ENCODE measurements around the gene NCOA5.

Gene NCOA5

GRCh38 chr20:46055269-46055668 is 34.5 kb downstream of the NCOA5 start:
- Mint-ChIP-seq H3K27ac (no peak overlapping the region), H3K4me1 (ENCODE audit: low read depth) (peaks cover 12% of the 10 kb centered on the region)

GRCh38 chr20:46054606-46055005 is 35.2 kb downstream of the NCOA5 start:
- Mint-ChIP-seq H3K27ac (no peak overlapping the region), H3K4me1 (ENCODE audit: low read depth) (peaks cover 8% of the 10 kb centered on the region), H3K9me3 (no peaks in the 10 kb centered on the region), H3K27me3 (ENCODE audit: low read depth) (peaks cover 48% of the 10 kb centered on the region), H3K36me3 (ENCODE audit: low read depth) (peaks cover 3% of the 10 kb centered on the region), H3K4me3 (no peak overlapping the region)

More at GRCh38 chr20:46055269-46055668, 34.5 kb downstream of the NCOA5 start:
- no peaks in the 10 kb centered on the region for H3K9me3 Mint-ChIP-seq
- H3K27me3 Mint-ChIP-seq (ENCODE audit: low read depth), result peaks cover 48% of the 10 kb centered on the region
- peaks cover 8% of the 10 kb centered on the region for H3K36me3 Mint-ChIP-seq (ENCODE audit: low read depth)
- no peak overlapping the region for H3K4me3 Mint-ChIP-seq

DNA sequence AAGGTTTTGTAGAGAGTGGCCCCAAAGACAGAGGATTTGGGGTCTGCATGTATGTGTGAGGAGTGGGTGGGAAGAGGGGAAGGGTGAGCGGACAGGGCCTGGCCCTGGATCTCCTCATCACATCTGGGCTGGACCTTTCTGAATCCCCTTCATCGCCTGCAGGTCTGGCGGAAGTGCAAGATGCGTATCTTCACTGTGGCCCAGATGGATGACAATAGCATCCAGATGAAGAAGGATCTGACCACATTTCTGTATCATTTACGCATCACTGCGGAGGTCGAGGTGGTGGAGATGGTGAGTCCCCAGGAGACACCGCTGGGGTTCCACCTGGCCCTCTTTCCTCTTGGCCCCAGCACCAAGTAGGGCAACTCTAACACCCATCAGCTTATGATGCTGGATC is 36.3 kb downstream of the NCOA5 start:
- Mint-ChIP-seq H3K9me3 (no peaks in the 10 kb centered on the region), H3K4me3 (no peak overlapping the region), H3K27me3 (ENCODE audit: low read depth) (peaks cover 46% of the 10 kb centered on the region), H3K4me1 (ENCODE audit: low read depth) (peaks cover 1% of the 10 kb centered on the region), H3K27ac (no peak overlapping the region), H3K36me3 (ENCODE audit: low read depth) (no peaks in the 10 kb centered on the region)

DNA sequence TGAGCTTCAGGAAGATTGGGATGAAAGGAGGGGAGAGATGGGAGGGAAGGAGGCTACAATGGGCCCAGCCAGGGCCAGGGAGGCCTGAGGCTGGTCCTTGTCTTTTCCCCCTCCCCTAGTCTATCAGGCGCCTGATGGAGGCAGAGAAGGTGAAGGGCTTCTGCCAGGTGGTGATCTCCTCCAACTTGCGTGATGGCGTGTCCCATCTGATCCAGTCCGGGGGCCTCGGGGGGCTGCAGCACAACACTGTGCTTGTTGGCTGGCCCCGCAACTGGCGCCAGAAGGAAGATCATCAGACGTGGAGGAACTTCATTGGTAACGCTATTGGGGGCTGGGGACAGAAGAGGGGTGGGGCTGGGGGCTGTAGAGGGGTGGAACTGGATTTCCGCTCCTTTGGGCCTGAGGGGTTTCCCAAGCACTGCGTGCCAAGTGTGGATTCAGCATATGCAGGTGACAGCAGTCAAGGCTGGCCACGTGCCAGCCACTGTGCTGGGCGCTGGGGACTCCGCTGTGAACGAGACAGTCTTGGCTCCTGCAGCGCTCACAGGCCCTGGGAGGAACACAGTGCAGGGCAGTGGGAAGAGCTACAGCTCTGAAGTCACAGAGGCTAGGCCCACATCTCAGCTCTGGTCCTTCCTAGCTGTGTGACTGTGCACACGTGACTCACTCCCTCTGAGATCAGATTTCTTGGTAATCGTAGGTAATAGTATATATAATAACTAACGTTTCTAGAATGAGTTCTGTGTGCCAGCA is 38.0 kb downstream of the NCOA5 start:
- no peak overlapping the region for H3K27ac Mint-ChIP-seq
- no peak overlapping the region for H3K4me3 Mint-ChIP-seq
- no peaks in the 10 kb centered on the region for H3K4me1 Mint-ChIP-seq (ENCODE audit: low read depth)
- H3K36me3 Mint-ChIP-seq (ENCODE audit: low read depth), result no peaks in the 10 kb centered on the region
- peaks cover 35% of the 10 kb centered on the region for H3K27me3 Mint-ChIP-seq (ENCODE audit: low read depth)
- H3K9me3 Mint-ChIP-seq, result no peaks in the 10 kb centered on the region

DNA sequence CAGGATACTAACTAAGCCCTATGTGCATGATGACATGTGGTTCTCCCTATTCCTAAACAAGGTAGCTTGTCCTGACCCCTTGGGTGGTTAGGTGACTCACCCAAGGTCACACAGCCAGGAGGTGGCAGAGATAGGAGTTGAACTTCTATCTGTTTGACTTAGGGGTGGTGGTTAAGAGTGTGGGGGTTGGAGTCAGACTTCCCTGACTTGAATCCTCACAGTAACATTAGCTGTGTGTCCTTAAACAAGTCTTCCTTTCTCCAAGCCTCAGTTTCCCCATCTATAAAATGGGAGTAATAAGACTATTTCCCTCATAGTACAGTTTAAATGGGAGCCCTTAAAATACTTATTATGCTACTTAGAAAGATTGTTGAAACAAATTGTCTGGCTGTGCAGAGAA is 38.9 kb downstream of the NCOA5 start:
- Mint-ChIP-seq H3K4me3 (no peak overlapping the region), H3K4me1 (ENCODE audit: low read depth) (no peaks in the 10 kb centered on the region), H3K27ac (no peak overlapping the region), H3K9me3 (no peaks in the 10 kb centered on the region), H3K36me3 (ENCODE audit: low read depth) (no peaks in the 10 kb centered on the region), H3K27me3 (ENCODE audit: low read depth) (peaks cover 26% of the 10 kb centered on the region)

- Mint-ChIP-seq H3K27ac (no peak overlapping the region), H3K36me3 (ENCODE audit: low read depth) (no peaks in the 10 kb centered on the region), H3K4me1 (ENCODE audit: low read depth) (no peaks in the 10 kb centered on the region), H3K27me3 (ENCODE audit: low read depth) (peaks cover 22% of the 10 kb centered on the region), H3K9me3 (no peaks in the 10 kb centered on the region), H3K4me3 (no peak overlapping the region)
Measured at GRCh38 chr20:46050444-46050843, 39.3 kb downstream of the NCOA5 start.

- no peaks in the 10 kb centered on the region for H3K36me3 Mint-ChIP-seq (ENCODE audit: low read depth)
- no peak overlapping the region for H3K27ac Mint-ChIP-seq
- no peak overlapping the region for H3K4me3 Mint-ChIP-seq
- peaks cover 17% of the 10 kb centered on the region for H3K27me3 Mint-ChIP-seq (ENCODE audit: low read depth)
- no peaks in the 10 kb centered on the region for H3K9me3 Mint-ChIP-seq
- H3K4me1 Mint-ChIP-seq (ENCODE audit: low read depth), result no peaks in the 10 kb centered on the region
Measured at GRCh38 chr20:46049815-46050214, 39.9 kb downstream of the NCOA5 start.

- no peak overlapping the region for H3K4me3 Mint-ChIP-seq
- no peaks in the 10 kb centered on the region for H3K36me3 Mint-ChIP-seq (ENCODE audit: low read depth)
- no peaks in the 10 kb centered on the region for H3K4me1 Mint-ChIP-seq (ENCODE audit: low read depth)
- H3K27me3 Mint-ChIP-seq (ENCODE audit: low read depth), result peaks cover 12% of the 10 kb centered on the region
- H3K27ac Mint-ChIP-seq, result no peak overlapping the region
- H3K9me3 Mint-ChIP-seq, result no peaks in the 10 kb centered on the region
Measured at GRCh38 chr20:46049190-46049589, 40.6 kb downstream of the NCOA5 start.

DNA sequence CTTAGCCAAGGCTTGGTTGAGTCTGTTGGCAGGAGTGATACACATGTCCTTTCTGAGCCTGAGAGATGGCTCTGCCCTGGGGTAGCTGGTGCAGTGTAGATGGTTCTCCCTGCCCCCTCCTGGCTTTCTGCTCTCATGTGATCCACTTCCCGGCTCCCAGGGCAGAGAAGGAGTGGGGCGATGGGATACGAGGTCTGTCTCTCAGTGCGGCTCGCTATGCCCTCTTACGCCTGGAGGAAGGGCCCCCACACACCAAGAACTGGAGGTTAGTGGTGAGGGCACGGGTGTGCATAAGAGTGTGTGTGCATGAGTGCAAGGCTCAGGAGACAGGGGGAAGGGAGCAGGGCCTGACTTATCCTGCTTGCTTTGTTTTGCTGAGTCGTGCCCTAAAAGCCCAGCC is 41.9 kb downstream of the NCOA5 start:
- Mint-ChIP-seq H3K4me1 (ENCODE audit: low read depth) (no peaks in the 10 kb centered on the region), H3K9me3 (no peaks in the 10 kb centered on the region), H3K27ac (no peak overlapping the region), H3K4me3 (no peak overlapping the region), H3K27me3 (ENCODE audit: low read depth) (peaks cover 9% of the 10 kb centered on the region), H3K36me3 (ENCODE audit: low read depth) (no peaks in the 10 kb centered on the region)

- Mint-ChIP-seq H3K4me1 (ENCODE audit: low read depth) (no peaks in the 10 kb centered on the region), H3K36me3 (ENCODE audit: low read depth) (no peaks in the 10 kb centered on the region), H3K27ac (no peak overlapping the region), H3K4me3 (no peak overlapping the region), H3K9me3 (no peaks in the 10 kb centered on the region), H3K27me3 (ENCODE audit: low read depth) (peaks cover 9% of the 10 kb centered on the region)
Measured at GRCh38 chr20:46046588-46047310, 43.0 kb downstream of the NCOA5 start.

DNA sequence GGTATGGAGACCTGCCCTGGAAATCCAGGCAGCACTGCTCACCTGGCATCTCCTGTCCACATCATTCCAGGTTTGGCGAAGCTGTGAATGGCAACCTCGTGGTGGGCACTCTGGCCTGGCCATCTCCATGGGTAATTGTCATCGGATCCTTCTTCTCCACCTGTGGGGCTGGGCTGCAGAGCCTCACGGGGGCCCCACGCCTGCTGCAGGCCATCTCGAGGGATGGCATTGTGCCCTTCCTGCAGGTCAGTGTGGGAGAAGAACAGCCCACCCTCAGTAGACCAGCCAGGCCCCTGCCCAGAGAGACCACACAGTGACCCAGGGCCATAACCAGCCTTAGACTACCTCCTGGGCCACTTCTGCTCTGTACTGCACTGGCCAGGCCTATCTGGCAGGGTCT is 44.9 kb downstream of the NCOA5 start:
- no peaks in the 10 kb centered on the region for H3K4me1 Mint-ChIP-seq (ENCODE audit: low read depth)
- H3K4me3 Mint-ChIP-seq, result no peak overlapping the region
- H3K36me3 Mint-ChIP-seq (ENCODE audit: low read depth), result no peaks in the 10 kb centered on the region
- no peaks in the 10 kb centered on the region for H3K9me3 Mint-ChIP-seq
- H3K27ac Mint-ChIP-seq, result no peak overlapping the region
- H3K27me3 Mint-ChIP-seq (ENCODE audit: low read depth), result peaks cover 9% of the 10 kb centered on the region

DNA sequence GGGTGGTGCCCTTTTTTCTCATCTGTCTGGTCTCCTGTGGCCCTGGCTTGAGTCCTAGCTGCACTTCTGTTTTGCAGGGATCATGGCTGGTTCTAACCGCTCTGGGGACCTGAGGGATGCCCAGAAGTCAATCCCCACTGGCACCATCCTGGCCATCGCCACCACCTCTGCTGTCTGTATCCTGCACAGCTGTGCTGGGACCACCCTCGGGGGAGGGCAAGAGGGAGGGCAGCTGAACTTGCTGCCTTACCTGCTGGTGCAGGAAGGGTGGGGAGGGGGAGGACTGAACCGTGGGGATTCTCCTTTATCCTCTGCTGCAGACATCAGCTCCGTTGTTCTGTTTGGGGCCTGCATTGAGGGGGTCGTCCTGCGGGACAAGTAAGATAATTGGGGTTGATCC is 46.2 kb downstream of the NCOA5 start:
- peaks cover 4% of the 10 kb centered on the region for H3K27me3 Mint-ChIP-seq (ENCODE audit: low read depth)
- no peak overlapping the region for H3K4me3 Mint-ChIP-seq
- H3K9me3 Mint-ChIP-seq, result no peaks in the 10 kb centered on the region
- H3K4me1 Mint-ChIP-seq (ENCODE audit: low read depth), result no peaks in the 10 kb centered on the region
- no peak overlapping the region for H3K27ac Mint-ChIP-seq
- no peaks in the 10 kb centered on the region for H3K36me3 Mint-ChIP-seq (ENCODE audit: low read depth)

DNA sequence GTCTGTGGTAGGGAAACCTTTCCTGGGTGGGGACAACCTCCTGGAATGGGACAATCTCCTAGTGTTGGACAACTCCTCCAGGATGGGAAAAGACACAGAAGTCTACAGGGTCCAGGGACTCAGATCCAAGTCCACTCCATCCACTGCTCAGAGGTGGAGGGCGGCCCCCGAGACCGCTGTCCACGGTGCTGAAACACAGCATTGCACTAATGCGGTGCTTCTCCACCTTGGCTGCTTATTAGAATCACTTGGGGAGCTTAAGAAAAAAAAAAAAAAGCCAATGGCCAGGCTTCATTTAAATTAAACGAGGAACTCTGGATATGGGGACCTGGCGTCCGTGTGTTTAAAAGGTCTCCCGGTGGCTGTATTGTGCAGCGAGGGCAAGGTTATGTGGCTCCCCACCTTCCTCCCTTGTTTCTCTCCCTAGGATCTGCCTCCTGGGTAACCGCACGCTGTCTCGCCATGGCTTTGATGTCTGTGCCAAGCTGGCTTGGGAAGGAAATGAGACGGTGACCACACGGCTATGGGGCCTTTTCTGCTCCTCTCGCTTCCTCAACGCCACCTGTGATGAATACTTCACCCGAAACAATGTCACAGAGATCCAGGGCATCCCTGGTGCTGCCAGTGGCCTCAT is 48.7 kb downstream of the NCOA5 start:
- Mint-ChIP-seq H3K27ac (no peak overlapping the region), H3K4me3 (no peak overlapping the region), H3K27me3 (ENCODE audit: low read depth) (peaks cover 4% of the 10 kb centered on the region), H3K4me1 (ENCODE audit: low read depth) (no peaks in the 10 kb centered on the region), H3K9me3 (no peaks in the 10 kb centered on the region), H3K36me3 (ENCODE audit: low read depth) (no peaks in the 10 kb centered on the region)

DNA sequence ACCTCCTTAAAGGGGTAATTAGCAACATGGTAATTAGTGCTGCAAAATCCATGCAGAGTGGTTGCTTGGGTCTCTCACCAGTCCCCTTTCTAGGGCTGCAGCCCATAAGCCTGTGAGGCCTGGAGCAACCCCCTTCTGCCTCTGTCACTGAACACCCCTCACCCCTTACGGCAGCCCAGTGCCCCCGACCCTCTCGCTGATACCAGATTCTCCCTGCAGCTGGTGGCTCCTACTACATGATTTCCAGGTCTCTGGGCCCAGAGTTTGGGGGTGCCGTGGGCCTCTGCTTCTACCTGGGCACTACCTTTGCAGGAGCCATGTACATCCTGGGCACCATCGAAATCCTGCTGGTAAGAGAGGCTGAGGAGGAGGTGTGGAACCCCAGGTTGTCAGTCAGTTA is 52.7 kb downstream of the NCOA5 start:
- no peak overlapping the region for H3K27ac Mint-ChIP-seq
- H3K9me3 Mint-ChIP-seq, result no peaks in the 10 kb centered on the region
- H3K27me3 Mint-ChIP-seq (ENCODE audit: low read depth), result peaks cover 24% of the 10 kb centered on the region
- no peak overlapping the region for H3K4me3 Mint-ChIP-seq
- H3K4me1 Mint-ChIP-seq (ENCODE audit: low read depth), result no peaks in the 10 kb centered on the region
- H3K36me3 Mint-ChIP-seq (ENCODE audit: low read depth), result no peaks in the 10 kb centered on the region

DNA sequence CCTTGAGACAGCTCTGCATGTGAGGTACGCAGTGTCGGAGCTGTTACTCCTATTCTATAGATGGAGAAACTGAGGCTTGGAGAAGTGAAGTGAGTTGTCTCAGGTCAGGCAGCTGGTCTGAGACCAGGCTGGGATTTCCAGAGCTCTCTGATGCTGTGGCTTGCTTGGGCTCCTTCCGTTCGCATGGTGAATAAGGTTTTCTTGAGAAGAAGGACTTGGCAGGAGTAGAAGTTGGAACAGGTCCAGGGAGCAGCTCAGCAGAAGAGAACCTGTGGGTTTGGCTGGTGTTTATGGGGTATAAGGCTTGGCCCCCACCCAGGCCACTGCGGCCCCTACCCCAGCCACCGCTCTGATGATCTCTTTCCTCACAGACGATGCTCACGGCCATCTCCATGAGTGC is 53.4 kb downstream of the NCOA5 start:
- peaks cover 24% of the 10 kb centered on the region for H3K27me3 Mint-ChIP-seq (ENCODE audit: low read depth)
- H3K4me3 Mint-ChIP-seq, result no peak overlapping the region
- no peak overlapping the region for H3K27ac Mint-ChIP-seq
- no peaks in the 10 kb centered on the region for H3K4me1 Mint-ChIP-seq (ENCODE audit: low read depth)
- no peaks in the 10 kb centered on the region for H3K9me3 Mint-ChIP-seq
- H3K36me3 Mint-ChIP-seq (ENCODE audit: low read depth), result no peaks in the 10 kb centered on the region
